ENCODE data around the gene CCNY.
"Not testable (repeated sequence)": the region's sequence is repeated elsewhere in the genome, so short reads cannot be mapped to it uniquely, and the experiment has no call there.

DNA sequence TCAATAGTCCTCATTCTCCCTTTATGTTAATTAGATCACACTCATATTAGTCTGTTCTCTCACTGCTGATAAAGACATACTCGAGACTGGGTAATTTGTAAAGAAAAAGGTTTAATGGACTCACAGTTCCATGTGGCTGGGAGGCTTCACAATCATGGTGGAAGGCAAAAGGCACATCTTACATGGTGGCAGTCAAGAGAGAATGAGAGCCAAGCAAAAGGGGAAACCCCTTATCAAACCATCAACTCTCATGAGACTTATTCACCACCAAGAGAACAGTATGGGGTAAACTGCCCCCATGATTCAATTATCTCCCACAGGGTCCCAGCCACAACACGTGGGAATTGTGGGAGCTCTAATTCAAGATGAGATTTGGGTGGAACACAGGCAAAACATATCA lies 22.2 kb upstream of the CCNY start:
- TF ChIP-seq CTCF (IDR thresholded peaks at IDR 0.05; ENCODE audit: low read depth, low read length); EZH2phosphoT487 (IDR thresholded peaks at IDR 0.05; ENCODE audit: low read depth): not testable (repeated sequence)

Data from OCI-LY3 (cell line).